Kidney epithelial cell (primary cell): ENCODE results near the gene PLCD3. TPM values are rescaled to one million over a fixed set of nuclear protein-coding genes. Genes with fewer than 3 reads are reported as not detected.

Source experiments
- DNase-seq: peaks from one replicate; pipeline ENCODE4 v3.0.0-alpha.2; 2010; ENCODE audit warnings: low read depth
- H3K27me3 ChIP-seq: 2 replicates; pipeline ENCODE4 v1.6.0; 2011; ENCODE audit warnings: low read length; ENCODE audit not compliant: control insufficient read depth, insufficient read depth
- H3K36me3 ChIP-seq: 2 replicates; pipeline ENCODE4 v1.5.1; 2011; ENCODE audit warnings: low read length; ENCODE audit not compliant: control insufficient read depth, insufficient read depth
- H3K4me3 ChIP-seq: 2 replicates; pipeline ENCODE4 v1.5.1; 2011; ENCODE audit warnings: low read depth, mild to moderate bottlenecking, control low read depth, low read length
- total RNA-seq: library from RNA; depleted of rRNA; stranded (reverse); fragments of >200 nt; gene quantifications from 2 replicates; pipeline ENCODE4 v1.2.3, GENCODE V29; 2015
- TF ChIP-seq, protein P1 (sequence below): IDR thresholded peaks from 2 replicates; pipeline ENCODE4 v1.5.1; 2011; ENCODE audit warnings: mild to moderate bottlenecking, moderate library complexity, low read length, control low read depth, inconsistent platforms; ENCODE audit not compliant: insufficient read depth, poor library complexity, severe bottlenecking

PLCD3 gene
- total RNA-seq, 1 donor from 2014 or later: 54.5 TPM

DNA sequence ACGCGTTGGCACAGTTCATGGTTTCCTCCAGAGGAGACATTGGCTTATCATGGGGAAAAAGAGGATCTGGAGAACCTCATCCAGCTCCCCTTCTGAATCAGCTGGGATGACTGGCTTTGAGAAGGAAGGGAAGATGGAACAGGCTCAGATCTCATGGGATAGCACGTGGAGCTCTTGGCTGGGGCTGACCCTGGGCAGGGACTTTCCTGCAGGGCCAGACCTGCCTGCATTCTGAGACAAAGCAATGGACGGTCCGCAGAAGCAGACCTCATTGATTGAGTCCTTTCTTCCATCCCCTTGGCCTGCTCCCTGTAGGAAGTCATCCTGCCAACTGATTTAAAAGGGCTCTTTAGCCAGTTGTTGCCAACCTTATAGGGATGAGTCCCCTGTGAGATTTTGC lies 26.2 kb downstream of the PLCD3 start:
- TF ChIP-seq, protein P1, sequence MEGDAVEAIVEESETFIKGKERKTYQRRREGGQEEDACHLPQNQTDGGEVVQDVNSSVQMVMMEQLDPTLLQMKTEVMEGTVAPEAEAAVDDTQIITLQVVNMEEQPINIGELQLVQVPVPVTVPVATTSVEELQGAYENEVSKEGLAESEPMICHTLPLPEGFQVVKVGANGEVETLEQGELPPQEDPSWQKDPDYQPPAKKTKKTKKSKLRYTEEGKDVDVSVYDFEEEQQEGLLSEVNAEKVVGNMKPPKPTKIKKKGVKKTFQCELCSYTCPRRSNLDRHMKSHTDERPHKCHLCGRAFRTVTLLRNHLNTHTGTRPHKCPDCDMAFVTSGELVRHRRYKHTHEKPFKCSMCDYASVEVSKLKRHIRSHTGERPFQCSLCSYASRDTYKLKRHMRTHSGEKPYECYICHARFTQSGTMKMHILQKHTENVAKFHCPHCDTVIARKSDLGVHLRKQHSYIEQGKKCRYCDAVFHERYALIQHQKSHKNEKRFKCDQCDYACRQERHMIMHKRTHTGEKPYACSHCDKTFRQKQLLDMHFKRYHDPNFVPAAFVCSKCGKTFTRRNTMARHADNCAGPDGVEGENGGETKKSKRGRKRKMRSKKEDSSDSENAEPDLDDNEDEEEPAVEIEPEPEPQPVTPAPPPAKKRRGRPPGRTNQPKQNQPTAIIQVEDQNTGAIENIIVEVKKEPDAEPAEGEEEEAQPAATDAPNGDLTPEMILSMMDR: no peak
- Histone ChIP-seq H3K4me3 (no peak overlapping the region), H3K36me3 (peaks cover 11% of the 10 kb centered on the region)

DNA sequence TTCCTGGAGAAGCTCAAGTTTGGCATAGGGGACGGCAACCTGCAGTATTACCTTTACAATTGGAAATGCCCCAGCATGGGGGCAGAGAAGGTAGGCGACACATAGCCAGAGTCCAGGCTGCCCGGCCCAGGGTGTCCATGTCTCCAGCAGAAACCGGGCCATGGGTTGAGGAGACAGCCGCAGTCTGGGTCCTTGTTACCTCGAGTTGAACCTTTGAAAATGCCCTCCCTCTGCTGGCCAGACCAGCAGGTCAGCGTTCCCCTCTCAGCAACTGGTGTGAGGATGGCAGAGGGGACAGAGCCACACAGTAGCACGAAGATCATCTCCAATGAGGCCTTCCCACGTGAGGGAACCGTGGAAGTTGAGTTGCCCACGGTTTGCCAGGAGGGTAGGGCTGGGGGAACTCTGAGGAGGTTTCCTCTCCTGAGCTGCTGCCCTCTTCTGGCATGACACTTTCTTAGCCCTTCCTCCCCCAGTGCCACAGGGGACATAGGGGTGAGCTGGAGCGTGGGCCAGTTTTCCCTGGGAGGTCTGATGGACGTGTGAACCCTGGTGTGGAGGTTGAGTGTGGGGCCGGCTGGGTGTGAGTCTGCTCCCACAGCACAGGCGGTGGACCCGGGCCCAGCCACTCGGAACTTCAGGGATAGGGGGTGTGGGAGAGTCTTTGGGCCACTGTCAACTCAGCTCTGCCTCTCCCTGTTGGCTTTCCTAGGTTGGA lies 27.2 kb downstream of the PLCD3 start:
- Histone ChIP-seq H3K27me3 (no peaks in the 10 kb centered on the region), H3K4me3 (no peak overlapping the region), H3K36me3 (peaks cover 11% of the 10 kb centered on the region)
- no peak for DNase-seq
- TF ChIP-seq, protein P1: no peak

More for the DNA sequence above, 26.2 kb downstream of the PLCD3 start:
- no peak for DNase-seq
- H3K27me3 ChIP-seq: no peaks in the 10 kb centered on the region

DNA sequence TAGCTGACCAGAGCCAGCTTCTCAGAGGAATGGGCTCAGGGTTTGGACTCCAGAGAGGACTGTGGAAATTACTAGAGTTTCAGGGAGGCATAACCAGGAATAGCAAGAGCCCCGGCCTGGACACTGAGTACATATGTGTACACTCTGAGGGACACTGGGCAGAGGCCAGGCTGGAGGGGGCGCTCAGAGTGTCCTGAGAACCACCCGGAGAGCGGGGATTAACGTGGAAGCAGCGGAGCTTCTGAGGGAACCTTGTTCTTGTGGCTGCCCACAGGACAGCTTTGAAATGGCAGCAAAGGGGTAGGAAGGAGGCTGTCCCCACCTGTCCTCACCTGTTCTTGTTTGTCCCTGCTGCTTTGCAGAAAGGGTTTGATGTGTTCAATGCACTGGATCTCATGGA lies 27.8 kb downstream of the PLCD3 start:
- DNase-seq: no peak
- TF ChIP-seq, protein P1: no peak
- Histone ChIP-seq H3K4me3 (no peak overlapping the region), H3K27me3 (no peaks in the 10 kb centered on the region), H3K36me3 (peaks cover 11% of the 10 kb centered on the region)

DNA sequence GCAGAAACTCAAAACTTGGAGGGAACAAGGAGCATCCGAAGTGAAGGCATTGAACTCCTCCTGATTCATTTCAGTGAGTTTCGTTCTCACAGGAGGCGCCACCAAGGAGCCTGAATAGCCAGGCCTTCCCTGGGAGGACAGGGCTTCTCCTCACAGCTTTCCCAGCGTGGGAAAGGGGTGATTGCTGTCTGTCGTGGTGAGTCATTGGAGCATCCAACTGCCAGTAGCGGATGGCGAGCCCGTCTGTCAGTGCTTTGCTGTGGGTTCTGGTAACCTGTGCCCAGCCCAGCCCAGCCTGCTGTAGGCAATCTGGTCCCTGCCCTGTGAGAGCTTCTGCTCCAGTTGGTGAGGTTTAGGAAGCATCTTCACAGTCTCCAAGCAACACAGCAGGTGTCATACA lies 28.3 kb downstream of the PLCD3 start:
- H3K36me3 ChIP-seq: peaks cover 11% of the 10 kb centered on the region
- no peaks in the 10 kb centered on the region for H3K27me3 ChIP-seq
- H3K4me3 ChIP-seq: no peak overlapping the region
- TF ChIP-seq, protein P1: no peak
- no peak for DNase-seq

DNA sequence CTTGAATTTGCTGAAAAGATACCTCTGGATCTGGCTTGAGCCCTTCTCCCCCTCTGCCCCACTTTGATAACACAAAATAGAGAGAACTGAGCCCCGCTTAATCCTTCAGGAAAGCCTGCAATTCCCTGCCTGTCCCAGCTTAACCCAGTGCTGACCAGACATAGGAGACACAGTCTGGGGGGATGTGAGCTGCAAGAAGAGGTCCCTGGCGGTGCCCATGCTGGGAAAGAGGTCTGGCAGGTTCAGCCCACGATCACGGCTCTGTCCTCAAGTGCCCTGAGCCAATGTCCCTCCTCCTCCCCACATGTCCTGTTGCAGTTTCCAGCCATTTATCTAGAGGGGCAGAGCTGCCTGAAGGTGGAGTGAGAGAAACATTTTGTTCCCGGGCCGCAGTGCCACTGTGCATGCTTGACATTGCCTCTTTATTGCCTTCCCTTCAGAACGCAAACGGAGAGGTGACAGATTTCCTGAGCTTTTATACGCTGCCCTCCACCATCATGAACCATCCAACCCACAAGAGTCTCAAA lies 29.0 kb downstream of the PLCD3 start:
- TF ChIP-seq, protein P1: no peak
- no peak for DNase-seq
- Histone ChIP-seq H3K27me3 (no peaks in the 10 kb centered on the region), H3K4me3 (no peak overlapping the region), H3K36me3 (peaks cover 11% of the 10 kb centered on the region)

DNA sequence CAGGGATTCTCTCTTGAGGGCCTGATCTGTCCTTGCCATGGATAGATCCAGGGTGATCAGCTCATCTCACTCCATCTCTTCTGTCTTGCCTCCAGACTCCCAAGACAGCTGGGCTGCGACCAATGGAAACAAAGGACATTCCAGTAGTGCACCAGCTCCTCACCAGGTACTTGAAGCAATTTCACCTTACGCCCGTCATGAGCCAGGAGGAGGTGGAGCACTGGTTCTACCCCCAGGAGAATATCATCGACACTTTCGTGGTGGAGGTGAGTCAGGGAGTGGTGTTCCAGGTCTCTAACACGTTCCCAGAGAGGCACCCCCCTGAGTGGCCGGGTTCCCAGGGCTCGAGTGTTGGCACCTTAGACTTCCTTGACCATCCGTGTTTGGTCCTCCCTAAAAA lies 29.5 kb downstream of the PLCD3 start:
- peaks cover 11% of the 10 kb centered on the region for H3K36me3 ChIP-seq
- H3K4me3 ChIP-seq: no peak overlapping the region
- TF ChIP-seq, protein P1: no peak
- no peak for DNase-seq
- H3K27me3 ChIP-seq: no peaks in the 10 kb centered on the region
